ENCODE results near the gene TPX2.

TPX2 gene

DNA sequence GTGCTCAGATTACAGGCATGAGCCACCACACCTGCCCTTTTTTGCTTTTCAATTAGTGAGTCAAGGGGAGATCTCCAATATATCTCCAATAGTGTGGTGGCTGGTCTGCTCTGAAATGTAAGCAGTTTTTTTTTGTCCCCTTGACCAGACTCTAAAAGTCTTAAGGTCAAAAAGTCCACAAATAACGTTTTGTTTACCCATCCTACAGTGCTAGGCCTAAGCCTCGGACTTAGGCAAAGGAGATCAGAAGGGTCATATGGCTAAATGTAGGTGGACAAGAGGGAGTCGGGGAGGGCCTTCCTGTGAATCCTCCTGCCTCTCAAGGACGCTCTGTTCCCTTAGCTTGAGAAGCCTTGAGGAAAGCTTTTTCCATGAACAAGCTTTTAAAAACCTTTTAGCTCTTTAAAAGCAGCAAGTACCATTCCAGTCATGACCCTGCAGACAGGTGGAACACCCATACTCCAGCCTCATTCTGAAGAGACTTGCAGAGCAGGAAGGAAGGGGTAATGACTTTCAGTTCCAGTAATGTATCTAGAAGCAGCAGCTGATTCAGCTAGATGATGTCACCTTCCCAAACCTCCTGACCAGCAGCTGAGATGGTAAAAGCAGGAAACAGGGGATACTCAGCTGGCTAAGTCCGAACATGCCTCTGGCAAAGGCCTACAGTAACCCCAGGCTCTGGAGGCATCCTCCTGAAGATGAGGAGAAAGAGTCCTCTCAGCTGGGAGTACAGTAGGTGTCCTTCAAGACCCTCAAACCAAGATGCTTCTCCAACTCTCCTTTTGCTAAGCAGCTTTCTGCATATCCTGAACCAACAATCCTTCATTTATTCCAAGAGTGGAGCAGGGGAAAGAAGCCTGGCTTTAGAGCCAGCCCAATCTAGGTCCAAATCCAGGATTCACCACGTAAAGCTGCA lies 40.0 kb upstream of the TPX2 start:
- Histone ChIP-seq H3K4me1 (ENCODE audit: control insufficient read depth, low read depth, low read length) (peaks cover 7% of the 10 kb centered on the region), H3K27me3 (ENCODE audit: control insufficient read depth, insufficient read depth, low read length) (no peaks in the 10 kb centered on the region), H3K9ac (ENCODE audit: low read length) (no peak overlapping the region), H3K9me3 (ENCODE audit: control insufficient read depth, low read depth, low read length) (no peaks in the 10 kb centered on the region), H3K4me3 (ENCODE audit: low read length) (no peak overlapping the region), H3K36me3 (ENCODE audit: control insufficient read depth, low read depth, low read length) (peaks cover 9% of the 10 kb centered on the region), H3K27ac (ENCODE audit: low read length) (no peak overlapping the region)

DNA sequence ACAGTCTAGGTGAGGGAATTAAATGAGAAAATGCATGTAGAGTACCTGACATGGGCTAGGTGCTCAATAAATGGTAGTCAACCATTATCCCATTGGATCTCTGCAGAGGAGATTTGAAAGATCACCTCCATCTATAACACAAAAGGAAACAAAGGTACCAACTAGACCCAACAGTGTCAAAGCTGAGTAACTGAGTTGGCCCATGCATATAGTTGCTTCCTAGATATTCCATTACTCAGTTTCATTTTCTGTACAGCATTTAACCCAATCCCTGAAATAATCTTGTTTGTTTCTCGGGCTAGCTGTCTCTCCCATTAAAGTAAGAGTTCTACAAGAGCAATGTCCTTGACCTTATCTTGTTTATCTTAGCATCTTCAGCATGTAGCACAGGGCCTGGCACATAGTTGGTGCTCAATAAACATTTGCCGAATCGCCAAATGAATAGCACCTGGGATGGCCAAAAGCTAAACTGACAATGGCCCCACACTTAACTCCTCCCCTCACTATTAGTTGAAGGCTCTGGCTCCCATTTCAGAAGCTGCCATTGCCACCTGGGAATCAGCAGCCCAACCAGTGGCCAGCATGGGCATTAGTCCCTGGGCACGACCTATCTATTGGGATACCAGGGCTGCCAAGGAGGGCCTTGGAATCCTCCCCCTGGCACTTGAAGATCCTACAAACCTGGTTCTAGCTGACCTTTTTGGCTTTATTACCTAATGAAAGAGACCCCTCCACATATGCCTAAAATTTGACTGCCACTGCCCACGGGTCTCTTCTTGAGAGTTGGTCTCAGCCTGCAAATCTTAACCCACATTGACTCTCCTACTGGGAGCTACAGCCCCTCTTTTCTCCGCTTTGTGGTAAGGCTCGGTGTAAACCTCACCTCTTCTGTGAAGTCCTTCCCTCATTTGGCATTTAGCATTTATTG lies 39.0 kb upstream of the TPX2 start:
- H3K4me1 ChIP-seq (ENCODE audit: control insufficient read depth, low read depth, low read length): peaks cover 6% of the 10 kb centered on the region
- no peak overlapping the region for H3K4me3 ChIP-seq (ENCODE audit: low read length)
- H3K27ac ChIP-seq (ENCODE audit: low read length): no peak overlapping the region
- no peak overlapping the region for H3K9ac ChIP-seq (ENCODE audit: low read length)
- no peaks in the 10 kb centered on the region for H3K9me3 ChIP-seq (ENCODE audit: control insufficient read depth, low read depth, low read length)
- peaks cover 9% of the 10 kb centered on the region for H3K36me3 ChIP-seq (ENCODE audit: control insufficient read depth, low read depth, low read length)
- H3K27me3 ChIP-seq (ENCODE audit: control insufficient read depth, insufficient read depth, low read length): no peaks in the 10 kb centered on the region

DNA sequence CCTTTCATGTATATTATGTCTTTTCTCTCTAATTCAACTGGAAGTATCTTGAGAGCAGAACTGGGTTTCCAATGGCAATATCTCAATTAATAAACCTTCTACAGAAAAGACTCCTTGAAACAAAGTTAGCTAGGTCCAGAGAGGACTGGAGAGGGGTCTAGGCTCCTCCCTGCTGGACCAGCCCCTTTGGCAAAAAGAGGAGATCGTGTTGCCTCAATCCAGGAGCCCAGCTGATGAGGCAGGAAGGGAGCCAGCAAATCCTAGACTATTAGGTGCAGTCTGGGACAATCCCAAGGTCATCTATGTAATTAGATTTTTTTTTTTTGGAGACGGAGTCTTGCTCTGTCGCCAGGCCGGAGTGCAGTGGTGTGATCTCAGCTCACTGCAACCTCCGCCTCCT lies 38.3 kb upstream of the TPX2 start:
- H3K9me3 ChIP-seq (ENCODE audit: control insufficient read depth, low read depth, low read length): no peaks in the 10 kb centered on the region
- H3K9ac ChIP-seq (ENCODE audit: low read length): no peak overlapping the region
- H3K27me3 ChIP-seq (ENCODE audit: control insufficient read depth, insufficient read depth, low read length): no peaks in the 10 kb centered on the region
- no peak overlapping the region for H3K27ac ChIP-seq (ENCODE audit: low read length)
- H3K4me3 ChIP-seq (ENCODE audit: low read length): no peak overlapping the region
- H3K4me1 ChIP-seq (ENCODE audit: control insufficient read depth, low read depth, low read length): peaks cover 6% of the 10 kb centered on the region
- H3K36me3 ChIP-seq (ENCODE audit: control insufficient read depth, low read depth, low read length): peaks cover 13% of the 10 kb centered on the region

DNA sequence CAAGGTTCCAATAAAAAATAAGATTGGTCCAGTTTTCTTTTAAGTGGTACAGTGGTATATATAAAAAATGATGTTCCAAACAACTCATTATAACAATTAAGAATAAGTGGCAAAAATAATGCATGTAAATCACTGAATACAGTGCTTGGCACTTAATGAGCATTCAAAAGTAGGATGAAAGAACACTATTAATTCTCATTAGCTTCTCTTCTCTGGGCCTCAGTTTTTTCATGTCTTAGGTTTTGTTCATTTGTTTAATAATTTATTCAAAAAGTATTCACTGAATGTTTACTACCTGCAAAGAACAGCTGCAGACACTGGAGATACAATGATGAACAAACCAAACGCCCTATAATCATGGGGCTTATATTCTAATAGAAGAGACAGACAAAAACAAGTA lies 37.5 kb upstream of the TPX2 start:
- no peaks in the 10 kb centered on the region for H3K27me3 ChIP-seq (ENCODE audit: control insufficient read depth, insufficient read depth, low read length)
- peaks cover 6% of the 10 kb centered on the region for H3K4me1 ChIP-seq (ENCODE audit: control insufficient read depth, low read depth, low read length)
- no peak overlapping the region for H3K9ac ChIP-seq (ENCODE audit: low read length)
- no peak overlapping the region for H3K27ac ChIP-seq (ENCODE audit: low read length)
- H3K9me3 ChIP-seq (ENCODE audit: control insufficient read depth, low read depth, low read length): no peaks in the 10 kb centered on the region
- peaks cover 18% of the 10 kb centered on the region for H3K36me3 ChIP-seq (ENCODE audit: control insufficient read depth, low read depth, low read length)
- no peak overlapping the region for H3K4me3 ChIP-seq (ENCODE audit: low read length)

DNA sequence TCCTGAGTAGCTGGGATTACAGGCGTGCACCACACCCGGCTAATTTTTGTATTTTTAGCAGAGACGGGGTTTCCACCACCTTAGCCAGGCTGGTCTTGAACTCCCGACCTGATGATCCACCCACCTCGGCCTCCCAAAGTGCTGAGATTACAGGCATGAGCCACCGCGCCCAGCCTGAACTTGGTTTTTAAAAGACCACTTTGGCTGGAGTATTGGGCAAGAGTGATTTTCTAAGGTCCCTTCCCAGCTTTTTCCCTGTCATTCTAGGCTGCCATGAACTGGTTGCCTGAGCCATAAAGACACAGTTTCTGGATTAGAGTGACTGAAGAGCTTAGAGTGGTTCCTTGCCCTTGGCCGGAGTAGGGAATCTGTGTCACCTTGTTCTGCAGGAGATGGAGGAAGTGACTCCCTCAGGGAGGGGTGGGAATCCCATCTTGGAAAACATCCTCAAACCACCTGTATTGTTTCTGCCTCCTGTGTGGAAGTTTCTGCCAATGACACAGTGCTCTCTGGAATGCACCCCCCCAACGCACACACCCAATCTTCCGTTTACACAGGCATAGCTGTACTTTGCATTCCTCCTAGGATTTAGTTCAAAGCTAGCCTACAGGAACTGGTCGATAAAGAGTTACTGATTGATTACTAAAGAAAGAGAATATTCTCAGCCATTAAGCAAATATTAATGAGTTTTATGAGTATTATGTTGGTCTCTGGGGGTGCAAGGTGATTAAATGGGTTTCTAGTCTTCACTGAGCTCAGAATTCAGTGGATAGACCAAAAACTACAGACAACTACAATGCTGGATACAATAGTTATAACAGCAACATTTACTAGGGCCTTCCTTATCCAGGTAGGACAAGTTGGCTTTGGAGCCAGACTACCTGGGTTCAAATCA lies 34.6 kb upstream of the TPX2 start:
- Histone ChIP-seq H3K27me3 (ENCODE audit: control insufficient read depth, insufficient read depth, low read length) (no peaks in the 10 kb centered on the region), H3K4me1 (ENCODE audit: control insufficient read depth, low read depth, low read length) (peaks cover 16% of the 10 kb centered on the region), H3K4me3 (ENCODE audit: low read length) (no peak overlapping the region), H3K27ac (ENCODE audit: low read length) (no peak overlapping the region), H3K9ac (ENCODE audit: low read length) (no peak overlapping the region), H3K9me3 (ENCODE audit: control insufficient read depth, low read depth, low read length) (no peaks in the 10 kb centered on the region), H3K36me3 (ENCODE audit: control insufficient read depth, low read depth, low read length) (peaks cover 20% of the 10 kb centered on the region)

DNA sequence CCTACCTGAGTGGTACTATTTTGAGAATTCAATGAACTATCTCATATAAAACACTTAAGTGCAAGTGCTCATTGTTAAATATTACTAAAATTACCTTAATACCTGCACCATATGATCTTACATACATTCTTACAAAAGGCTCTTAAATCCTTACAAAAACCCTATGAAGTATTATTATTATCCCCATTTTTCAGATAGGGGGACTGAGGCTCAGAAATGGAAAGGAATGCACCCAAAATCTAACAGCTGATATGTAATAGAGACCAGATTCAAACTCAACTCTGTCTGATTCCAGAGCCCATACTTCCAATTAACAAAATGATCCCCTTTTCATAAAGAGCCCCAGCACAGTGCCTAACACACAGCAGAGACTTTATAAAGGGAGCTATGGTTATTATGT lies 33.9 kb upstream of the TPX2 start:
- no peak overlapping the region for H3K9ac ChIP-seq (ENCODE audit: low read length)

DNA sequence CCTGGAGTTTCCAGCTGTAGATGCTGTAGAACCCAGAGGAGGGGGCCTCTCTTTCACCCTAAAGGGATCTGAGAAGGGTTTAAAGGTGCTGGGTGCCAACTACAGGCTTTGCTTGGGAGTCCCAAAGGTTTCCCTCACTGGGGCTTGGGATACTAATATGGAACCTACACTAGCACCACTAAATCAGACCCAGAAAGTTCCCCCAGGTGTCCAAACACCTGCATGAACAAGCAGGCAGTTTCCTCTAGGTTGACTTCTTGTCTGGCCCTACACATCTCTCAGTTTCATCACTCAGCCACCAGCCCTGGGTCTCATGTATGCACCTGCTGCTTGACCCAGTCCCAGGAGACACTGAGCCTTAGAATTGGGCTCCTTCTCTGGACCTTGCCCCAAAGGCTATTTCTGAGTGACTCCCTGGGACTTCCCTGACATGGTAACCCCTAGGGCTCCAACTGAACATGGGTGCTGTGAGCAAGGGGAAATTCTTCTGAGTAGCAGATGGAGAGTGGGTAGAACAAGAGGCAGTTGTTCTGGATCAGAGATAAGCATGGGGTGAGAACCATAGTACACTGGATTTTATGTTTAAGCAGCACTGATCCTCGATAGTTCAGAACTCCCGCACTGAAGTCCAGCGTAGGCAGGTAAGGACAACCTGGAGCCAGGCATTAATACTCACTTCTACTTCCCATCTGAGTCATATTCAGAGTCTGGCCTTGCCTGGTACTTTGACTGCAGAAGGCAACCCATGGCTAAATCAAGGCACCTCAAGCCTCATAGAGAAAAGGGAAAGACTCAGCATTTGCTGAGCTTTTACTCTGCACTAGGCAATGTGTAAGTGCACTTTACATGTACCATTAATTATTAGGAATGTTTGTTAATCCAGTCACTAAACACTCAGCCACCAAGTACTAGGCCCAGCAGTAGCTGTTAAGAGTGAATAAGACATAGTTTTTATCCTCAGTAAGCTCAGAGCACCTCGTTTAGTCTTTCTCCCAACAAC lies 33.2 kb upstream of the TPX2 start:
- no peak overlapping the region for H3K9ac ChIP-seq (ENCODE audit: low read length)
- H3K36me3 ChIP-seq (ENCODE audit: control insufficient read depth, low read depth, low read length): peaks cover 13% of the 10 kb centered on the region
- H3K27me3 ChIP-seq (ENCODE audit: control insufficient read depth, insufficient read depth, low read length): no peaks in the 10 kb centered on the region
- no peak overlapping the region for H3K4me3 ChIP-seq (ENCODE audit: low read length)
- H3K4me1 ChIP-seq (ENCODE audit: control insufficient read depth, low read depth, low read length): peaks cover 16% of the 10 kb centered on the region
- no peaks in the 10 kb centered on the region for H3K9me3 ChIP-seq (ENCODE audit: control insufficient read depth, low read depth, low read length)
- H3K27ac ChIP-seq (ENCODE audit: low read length): no peak overlapping the region

More for the DNA sequence above, 33.9 kb upstream of the TPX2 start:
- Histone ChIP-seq H3K4me3 (ENCODE audit: low read length) (no peak overlapping the region), H3K9me3 (ENCODE audit: control insufficient read depth, low read depth, low read length) (no peaks in the 10 kb centered on the region), H3K36me3 (ENCODE audit: control insufficient read depth, low read depth, low read length) (peaks cover 17% of the 10 kb centered on the region), H3K27me3 (ENCODE audit: control insufficient read depth, insufficient read depth, low read length) (no peaks in the 10 kb centered on the region), H3K27ac (ENCODE audit: low read length) (no peak overlapping the region), H3K4me1 (ENCODE audit: control insufficient read depth, low read depth, low read length) (peaks cover 16% of the 10 kb centered on the region)

DNA sequence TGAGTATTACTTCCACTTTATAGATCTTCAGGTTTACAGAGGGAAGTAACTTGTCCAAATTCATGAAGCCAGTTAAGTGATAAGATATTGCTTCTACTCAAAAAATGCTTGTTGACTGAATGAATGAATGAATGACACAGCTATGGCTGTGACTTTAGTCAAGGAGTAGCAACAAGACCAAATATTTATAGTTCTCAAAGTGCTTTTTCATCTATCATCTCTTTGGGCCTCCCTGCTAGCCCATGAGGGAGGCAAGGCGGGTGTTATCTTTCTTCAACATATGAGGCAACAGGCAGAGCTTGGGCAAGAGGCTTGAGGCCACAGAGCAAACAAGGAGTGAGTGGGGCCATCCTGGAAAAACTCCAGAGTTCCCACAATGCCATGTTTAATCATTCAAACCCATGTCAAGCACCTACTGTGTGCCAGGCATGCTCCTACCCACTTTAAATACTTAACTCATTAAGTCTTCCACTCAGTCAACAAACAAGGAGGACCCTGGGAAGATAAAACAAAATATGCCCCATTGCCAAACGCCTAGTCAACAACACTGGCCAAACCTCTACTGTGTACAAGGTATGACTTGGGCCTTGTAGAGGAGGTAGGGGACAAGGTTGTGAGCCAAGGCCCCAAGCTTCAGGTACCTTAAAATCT lies 32.4 kb upstream of the TPX2 start:
- no peak overlapping the region for H3K27ac ChIP-seq (ENCODE audit: low read length)
- H3K9ac ChIP-seq (ENCODE audit: low read length): no peak overlapping the region
- H3K27me3 ChIP-seq (ENCODE audit: control insufficient read depth, insufficient read depth, low read length): no peaks in the 10 kb centered on the region
- no peaks in the 10 kb centered on the region for H3K9me3 ChIP-seq (ENCODE audit: control insufficient read depth, low read depth, low read length)
- no peak overlapping the region for H3K4me3 ChIP-seq (ENCODE audit: low read length)
- peaks cover 16% of the 10 kb centered on the region for H3K36me3 ChIP-seq (ENCODE audit: control insufficient read depth, low read depth, low read length)
- H3K4me1 ChIP-seq (ENCODE audit: control insufficient read depth, low read depth, low read length): peaks cover 19% of the 10 kb centered on the region

DNA sequence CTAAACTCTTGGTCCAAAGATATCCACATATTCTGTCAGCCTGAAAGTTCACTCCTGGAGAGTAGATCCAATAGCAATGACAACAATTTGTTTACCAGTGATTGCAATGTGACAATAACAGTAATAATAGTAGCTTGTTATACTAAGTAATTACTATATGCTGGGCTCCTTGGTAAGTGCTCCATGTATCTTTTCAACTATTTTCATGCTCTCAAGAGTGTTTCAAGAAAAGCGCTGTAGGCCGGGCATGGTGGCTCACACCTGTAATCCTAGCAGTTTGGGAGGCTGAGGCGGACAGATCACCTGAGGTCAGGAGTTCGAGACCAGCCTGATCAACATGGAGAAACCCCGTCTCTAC lies 31.9 kb upstream of the TPX2 start:
- H3K36me3 ChIP-seq (ENCODE audit: control insufficient read depth, low read depth, low read length): peaks cover 16% of the 10 kb centered on the region
- no peak overlapping the region for H3K9ac ChIP-seq (ENCODE audit: low read length)
- peaks cover 24% of the 10 kb centered on the region for H3K4me1 ChIP-seq (ENCODE audit: control insufficient read depth, low read depth, low read length)
- no peak overlapping the region for H3K4me3 ChIP-seq (ENCODE audit: low read length)
- H3K9me3 ChIP-seq (ENCODE audit: control insufficient read depth, low read depth, low read length): no peaks in the 10 kb centered on the region
- H3K27me3 ChIP-seq (ENCODE audit: control insufficient read depth, insufficient read depth, low read length): no peaks in the 10 kb centered on the region
- no peak overlapping the region for H3K27ac ChIP-seq (ENCODE audit: low read length)
